Ecto neural progenitor cell (in vitro differentiated cells): Measurements from ENCODE around the gene PARP12.

Experiments
- DNase-seq: peaks from one replicate; pipeline ENCODE4 v3.0.0-alpha.2; 2018; ENCODE audit warnings: low spot score

Gene PARP12

DNA sequence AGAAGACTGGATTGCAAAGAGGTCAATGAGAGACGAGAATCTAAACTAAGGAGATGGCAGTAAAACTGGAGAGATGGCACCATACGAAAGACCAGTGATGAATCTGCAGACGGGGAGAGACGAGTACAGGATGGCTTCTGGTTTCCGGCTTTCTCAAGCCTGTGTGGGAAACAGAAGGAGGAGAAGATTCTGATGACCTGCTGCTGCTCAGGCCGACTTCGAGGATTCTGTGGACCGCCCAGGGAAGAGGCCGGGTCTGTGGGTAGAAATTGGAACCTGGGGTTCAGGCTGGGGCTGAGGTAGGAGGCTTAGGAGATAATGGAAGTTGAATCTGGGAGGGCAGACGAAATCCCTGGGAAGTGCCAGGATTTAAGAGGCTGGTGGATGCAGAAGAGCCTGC lies 48.6 kb downstream of the PARP12 start:
- DNase-seq, result no peak

DNA sequence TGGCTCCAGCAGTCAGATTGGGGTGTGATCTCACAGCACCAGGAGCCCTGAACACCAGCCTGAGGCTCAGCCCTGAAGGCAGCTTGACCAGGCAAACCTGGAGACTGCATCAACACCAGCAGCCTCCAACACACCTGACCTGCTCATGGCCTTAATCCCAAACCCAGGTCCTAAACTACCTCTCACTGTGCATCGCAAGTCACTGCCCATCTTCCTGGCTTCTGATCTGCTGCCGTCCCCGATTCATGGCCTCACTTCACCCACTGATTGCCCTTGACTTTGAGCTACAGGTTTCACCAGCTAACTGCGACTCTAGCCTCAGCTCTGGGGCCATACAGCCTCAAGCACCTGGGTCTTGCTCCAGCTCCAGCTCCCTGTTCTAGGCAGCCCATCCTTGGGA lies 49.1 kb downstream of the PARP12 start:
- no peak for DNase-seq

DNA sequence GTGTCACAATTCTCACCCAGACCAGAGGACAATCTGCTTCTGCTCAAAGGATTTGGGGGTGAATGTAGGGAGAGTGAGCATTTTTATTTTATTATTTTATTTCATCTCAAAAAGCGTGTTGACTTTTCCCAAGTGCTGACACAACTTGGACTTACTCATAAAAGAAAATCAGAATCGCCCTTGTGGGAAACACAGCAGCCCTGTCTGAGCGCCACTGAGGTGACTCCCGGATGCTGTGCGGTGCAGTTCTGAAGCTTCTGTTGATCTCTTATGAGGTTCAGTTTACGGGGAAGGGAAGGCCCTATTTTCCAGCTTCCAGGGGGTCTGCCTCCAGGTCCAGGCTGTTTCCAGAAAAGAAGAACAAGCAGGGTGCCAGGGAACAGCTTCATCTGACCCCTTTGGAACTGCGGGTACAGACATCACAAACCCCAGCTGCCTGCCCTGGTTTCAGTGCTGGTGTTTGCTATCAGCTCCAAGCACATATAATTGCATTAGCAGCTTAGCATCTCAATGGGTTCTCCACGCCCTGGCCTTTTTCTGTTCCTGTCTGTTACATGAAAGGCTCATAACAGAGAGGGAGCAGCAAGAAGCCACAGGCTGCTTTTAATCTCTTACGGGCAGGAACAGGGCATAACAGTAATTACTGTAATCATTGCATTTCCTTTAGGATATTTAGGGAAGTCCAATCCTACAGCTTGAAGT lies 52.4 kb downstream of the PARP12 start:
- DNase-seq, result no peak

DNA sequence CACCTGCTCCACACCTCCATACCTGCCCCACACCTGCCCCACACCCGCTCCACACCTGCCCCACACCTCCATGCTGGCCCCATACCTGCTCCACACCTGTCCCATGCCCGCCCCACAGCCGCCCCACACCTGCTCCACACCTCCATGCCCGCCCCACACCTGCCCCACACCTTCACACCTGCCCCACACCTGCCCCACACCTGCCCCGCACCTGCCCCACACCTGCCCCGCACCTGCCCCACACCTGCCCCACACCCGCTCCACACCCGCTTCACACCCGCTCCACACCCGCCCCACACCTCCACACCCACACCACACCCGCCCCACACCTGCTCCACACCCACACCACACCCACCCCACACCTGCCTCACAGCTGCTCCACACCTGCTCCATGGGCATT lies 53.0 kb downstream of the PARP12 start:
- no peak for DNase-seq

DNA sequence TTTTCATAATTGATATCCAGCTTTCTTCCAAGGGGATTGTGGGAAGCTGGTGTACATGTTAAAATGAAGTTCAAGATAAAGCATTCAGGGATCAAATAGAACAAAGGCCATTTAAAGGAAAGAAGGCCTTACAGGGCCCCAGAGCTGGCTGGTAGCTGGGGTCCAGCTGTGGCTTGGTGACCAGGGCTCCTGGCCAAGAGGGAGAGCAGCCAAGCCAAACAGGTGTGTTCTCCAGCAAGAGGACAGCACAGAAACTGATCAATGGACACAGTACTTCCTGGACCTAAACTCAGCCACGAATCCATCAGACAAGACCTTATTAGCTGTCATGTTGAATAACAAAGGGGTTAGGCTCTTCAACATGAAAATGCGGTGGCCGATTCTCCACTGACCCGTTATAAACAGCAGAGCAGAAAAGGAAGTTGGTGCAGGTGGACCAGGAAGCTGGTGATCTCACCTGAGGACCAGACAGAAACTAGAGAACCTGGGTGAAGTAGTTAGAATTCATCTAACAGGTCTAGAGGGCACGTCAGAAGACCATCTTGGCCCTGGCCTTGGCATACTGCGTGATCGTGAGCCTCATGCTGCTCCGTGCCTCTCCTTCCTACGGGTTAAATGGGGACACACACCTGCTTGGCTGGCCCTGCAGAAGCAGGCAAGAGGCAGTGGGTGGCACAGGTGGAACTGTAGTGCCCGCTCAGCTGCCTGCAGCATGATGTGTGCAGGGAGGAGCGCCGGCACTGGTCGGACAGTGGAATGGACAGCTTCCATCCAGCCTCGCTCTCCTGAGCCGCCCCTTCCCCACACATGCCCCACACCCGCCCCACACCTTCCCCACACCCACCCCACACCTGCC lies 53.8 kb downstream of the PARP12 start:
- DNase-seq, result no peak

DNA sequence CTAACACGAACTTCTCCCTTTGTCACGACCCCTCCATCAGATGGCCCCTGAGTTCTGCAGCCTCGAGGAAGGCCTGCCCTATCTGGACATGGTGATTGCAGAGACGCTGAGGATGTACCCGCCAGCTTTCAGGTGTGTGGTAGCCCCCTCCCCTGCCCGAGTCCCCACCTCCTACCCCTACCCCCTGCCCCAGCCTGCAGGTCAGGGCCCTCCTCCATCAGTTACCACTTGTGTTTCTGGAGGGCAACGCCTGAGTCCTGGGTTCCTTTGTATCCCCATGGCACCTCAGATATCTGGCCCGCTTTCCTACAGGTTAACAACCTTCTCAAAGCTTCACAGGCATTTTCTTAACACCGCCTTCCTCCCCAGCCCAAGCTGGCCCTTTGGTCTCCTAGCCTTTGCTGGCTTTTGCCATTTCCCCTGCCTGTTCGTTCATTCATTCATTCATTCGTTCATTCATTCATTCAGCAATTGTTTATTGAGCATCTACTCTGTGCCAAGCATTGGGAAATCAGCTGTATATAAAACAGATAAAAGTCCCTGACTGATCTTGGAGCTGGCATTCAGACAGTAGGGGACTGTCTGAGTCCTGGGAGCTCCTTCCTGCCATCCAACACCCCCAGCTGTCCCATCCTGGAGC lies 55.6 kb downstream of the PARP12 start:
- no peak for DNase-seq

DNA sequence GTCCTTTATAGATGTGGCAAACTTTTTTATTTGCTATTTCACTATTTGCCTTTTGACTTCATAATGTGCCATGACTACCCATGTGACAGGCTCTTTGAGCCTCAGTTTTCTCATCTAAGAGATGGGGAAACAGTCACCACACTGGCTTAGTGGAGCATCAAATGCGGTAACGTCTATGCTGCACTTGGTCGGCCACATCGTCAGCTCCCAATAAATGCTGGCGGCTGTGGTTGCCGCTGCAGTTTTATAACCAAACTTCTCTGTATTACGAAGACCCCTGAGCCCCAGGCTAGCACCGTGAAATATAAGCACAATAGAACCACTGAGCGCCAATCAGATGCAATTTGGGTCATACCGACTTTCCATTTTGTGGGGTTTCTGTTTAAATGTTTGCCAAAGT lies 56.2 kb downstream of the PARP12 start:
- DNase-seq, result no peak

DNA sequence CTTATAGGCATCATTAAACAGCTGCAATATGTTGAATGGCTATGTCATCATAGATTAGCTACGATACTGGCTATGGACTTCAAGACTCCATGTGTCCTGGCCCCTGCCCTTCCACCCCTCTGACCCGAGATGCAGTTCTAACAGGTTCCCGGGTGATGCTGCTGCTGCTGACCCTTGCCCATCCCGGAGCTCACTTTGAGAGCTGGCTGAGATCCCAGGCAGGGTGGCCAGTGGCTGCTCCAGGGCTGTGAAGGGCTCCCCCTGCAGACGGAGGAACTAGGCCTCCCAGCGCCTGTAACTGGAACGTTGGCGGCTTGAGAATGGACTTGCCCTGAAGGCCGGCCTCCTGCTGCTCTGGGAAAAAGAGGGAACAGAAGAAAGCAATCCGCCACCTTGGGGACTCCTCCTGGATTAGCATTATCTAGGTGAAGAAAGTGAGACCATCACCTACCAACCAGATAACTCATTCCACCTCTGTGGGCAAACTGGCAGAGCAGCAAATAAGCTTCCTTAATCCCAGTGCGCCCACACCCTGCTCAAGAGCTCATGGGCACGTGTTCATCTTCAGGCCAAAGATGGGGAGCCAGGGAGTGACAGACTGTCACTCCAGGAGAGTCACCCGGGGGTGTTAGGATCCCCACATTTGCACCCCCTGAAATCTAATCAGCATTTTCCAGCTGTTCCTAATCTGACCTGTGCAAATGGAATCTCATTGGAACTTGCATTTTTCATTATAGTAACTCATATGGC lies 56.8 kb downstream of the PARP12 start:
- peak; percentile 72 for DNase-seq

DNA sequence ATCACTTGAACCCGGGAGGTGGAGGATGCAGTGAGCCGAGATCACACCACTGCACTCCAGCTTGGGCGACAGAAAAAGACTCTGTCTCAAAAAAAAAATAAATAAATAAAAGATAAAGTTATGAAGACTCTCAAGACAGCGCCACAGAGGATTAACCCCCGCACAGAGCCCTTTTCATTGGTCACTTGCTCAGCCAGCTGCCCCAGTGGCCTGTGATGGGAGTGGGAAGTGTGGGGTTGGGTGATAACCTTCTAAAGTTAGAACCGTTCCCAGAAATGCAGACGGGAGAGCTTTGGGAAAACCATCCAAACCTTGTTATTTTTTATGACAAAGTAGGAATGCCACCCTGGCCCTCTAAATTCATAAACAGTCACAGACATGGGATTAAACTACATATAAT lies 57.4 kb downstream of the PARP12 start:
- DNase-seq, result no peak

DNA sequence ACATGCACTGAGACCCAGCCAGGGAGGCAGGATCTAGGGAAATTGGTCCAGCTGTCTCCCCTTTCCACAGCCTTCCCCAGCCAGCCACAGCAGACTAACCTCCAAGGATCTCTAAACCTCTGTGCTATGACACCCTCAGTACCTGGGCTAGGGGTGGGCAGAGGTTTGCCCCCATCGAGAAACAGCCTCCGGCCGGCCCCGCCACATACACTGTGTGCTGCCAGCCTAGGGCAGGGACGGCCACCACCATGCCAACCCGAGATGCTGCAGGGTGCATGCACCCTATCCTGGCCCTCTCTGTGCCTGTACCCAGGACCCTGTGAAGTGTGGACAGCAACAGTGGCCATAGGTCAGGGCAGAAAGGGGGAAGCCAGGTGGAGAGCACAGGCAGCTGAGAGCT lies 58.1 kb downstream of the PARP12 start:
- no peak for DNase-seq

DNA sequence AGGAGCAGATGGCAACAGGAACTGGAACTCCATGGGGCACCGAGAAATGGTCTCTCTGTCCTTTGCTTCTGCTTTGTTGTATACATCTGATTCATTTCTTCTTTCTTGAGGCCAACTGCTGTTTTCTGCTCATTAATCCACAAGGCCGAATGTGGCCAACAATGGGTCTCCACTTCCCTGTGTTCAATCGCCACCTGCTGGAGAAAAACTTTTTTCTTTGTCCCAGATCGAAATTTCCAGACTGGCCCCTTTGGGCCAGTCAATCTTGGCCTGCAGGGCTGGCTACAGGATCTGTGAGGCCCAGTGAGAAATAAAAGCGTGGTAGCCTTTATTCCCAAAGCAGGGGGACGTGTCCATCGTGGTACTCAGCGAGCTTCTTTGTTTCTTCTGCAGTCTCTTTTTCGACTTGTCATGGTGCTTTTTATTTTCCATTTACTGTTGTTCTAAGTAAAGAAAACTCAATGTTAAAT lies 58.8 kb downstream of the PARP12 start:
- no peak for DNase-seq

DNA sequence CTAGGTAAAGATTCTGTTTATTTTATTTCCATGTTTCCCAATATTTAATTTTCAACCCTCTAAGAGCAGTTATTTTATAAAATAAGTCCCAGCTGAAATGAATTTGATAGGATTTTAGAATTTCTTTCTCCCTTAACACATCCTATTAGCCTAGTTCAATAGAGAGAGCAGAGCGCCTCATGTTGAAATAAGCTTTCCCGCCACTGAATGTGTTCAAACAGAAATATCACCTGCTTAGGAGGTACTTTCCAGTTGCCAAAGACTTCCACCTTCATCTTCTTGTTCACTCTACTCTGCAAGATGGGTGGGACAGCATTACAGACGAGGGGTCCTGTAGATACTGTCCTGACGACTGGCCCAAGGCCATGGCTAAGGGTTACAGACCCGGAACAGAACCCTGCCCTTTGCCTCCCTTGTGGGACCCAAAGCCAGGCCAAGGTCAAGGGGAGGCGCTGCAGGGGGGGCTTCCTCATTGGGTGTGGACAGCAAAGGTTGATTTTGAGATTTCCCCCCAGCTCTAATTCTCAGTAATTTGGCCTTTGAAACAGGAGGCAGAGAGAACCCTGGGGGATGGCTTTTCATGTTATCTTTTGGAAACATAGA lies 62.0 kb downstream of the PARP12 start:
- no peak for DNase-seq

DNA sequence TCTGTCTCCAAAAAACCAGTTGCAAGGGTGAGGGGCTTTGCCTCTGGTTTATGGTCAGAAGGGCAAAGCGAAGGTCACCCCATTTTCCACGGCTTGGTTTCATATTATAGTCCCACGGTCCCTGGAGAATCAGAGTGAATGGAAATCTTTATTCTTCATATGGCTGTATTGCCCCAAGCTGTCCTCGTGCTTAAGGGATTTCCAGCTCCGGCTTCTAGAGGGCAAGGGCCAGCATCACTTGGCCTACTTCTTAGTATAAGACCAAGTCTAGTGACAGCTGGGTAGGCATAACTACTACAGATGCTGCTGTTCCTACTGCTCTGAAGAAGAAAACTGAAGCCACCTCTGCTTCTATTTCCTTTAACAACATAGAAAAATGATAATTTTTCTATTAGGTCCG lies 63.2 kb downstream of the PARP12 start:
- no peak for DNase-seq

DNA sequence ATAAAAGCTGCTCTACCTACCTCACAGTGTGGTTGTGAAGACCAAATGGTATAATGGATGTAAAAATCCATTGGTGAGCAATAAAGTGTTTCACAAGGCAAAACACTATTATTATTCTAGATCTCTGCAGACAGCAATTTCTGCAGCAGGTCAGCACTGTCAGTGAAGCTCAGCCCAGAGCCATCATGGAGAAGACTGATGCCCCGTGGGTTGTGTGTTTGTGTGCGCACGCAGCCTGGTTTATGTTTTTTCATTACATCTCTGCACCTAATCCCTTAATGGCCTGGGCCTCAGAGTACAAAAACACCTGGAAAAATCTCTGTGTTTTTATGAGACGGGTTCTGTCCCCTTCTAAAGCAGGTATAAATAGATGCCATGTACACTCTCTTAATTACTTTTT lies 64.2 kb downstream of the PARP12 start:
- DNase-seq, result no peak

DNA sequence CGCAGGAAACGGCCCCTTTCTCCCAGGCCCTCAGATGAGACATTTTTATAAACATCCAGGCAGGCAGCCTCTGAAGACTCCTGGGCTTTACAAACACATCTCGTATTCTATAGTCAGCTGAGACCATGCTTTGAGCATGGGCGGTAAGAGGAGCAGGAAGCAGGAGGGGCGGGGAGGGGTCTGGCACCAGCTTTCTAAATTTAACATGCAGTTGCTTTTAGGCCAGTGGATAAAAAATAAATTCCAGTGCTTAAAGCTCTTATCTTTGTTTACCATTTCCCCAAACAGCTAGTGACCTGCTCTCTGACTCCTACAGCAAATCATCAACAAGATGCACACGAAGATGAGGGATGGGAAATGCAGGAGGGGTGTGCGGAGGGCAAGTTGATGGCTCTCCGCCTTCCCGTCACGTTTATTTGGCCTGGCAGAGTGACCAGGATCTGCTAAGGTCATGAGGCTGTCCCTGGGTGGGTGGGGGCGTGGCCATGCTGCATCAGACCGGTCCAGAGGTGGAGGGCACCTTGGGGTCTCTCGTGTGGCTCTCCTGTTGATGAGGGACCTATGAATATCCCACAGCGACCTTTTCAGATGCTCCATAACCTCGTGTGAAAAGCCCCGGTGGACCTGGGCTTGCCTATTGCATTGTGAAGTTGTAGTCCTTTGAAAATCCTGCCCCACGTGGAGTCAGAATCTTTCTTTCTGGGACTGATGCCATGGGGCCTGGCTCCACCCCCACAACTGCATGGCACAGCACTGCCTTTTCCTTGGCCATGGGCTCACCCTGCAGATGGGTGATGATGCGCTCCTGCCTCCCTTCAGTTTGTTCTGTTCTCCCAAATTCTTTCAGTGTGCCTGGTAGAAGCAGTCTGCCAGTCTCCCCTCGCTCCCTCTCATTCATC lies 67.5 kb downstream of the PARP12 start:
- DNase-seq, result no peak

DNA sequence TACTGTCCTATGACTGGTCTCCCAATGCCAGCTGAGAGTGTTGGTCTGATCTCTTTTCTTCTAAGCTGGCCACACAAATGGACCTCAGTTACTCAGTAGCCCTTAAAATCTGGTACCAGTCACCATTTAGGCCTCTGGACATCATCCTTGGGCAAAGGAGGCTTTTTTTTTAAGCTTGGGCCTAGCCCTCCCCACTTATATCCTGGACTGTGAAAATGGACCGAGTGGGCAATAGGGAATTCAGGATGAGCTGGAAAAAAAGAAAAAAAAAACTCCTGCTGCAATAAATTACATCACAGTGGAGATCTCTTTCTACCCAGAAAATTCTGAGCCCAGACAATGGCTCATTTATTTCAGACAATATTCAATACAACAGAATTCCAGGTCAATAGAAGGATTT lies 68.4 kb downstream of the PARP12 start:
- no peak for DNase-seq

DNA sequence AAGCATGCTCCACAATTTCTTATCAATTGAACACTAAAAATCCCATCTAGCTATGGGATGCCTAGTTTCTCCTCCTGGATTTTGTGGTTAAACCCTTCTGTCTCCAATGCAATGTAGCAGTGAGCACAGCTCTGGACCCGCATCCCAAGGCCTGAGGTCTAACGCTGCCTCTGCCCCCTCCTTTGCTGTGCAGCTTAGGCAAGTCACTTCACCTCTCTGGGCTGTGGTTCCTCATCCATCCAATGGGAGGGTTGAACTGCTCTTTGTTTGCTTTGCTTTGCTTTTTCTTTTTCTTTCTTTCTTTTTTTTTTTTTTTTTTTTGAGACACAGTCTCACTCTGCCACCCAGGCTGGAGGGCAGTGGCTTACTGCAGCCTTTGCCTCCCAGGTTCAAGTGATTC lies 69.2 kb downstream of the PARP12 start:
- no peak for DNase-seq

DNA sequence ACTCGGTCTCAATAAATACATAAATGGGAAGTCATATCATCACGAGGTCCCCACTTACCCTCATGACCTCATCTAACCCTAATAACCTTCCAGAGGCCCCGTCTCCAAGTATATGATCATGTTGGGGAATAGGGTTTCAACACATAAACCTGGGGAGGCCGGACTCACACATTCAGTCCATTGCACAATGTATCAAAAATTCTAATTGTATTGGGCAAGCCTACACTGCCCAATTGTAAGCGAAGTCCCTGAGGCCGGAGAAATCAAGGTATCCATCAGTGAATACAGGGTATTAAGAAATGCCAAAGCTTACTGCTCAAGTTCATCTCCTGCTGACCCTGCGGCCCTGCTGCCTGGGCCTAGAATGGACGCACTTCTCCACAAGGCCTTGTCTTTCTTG lies 69.6 kb downstream of the PARP12 start:
- DNase-seq, result no peak

DNA sequence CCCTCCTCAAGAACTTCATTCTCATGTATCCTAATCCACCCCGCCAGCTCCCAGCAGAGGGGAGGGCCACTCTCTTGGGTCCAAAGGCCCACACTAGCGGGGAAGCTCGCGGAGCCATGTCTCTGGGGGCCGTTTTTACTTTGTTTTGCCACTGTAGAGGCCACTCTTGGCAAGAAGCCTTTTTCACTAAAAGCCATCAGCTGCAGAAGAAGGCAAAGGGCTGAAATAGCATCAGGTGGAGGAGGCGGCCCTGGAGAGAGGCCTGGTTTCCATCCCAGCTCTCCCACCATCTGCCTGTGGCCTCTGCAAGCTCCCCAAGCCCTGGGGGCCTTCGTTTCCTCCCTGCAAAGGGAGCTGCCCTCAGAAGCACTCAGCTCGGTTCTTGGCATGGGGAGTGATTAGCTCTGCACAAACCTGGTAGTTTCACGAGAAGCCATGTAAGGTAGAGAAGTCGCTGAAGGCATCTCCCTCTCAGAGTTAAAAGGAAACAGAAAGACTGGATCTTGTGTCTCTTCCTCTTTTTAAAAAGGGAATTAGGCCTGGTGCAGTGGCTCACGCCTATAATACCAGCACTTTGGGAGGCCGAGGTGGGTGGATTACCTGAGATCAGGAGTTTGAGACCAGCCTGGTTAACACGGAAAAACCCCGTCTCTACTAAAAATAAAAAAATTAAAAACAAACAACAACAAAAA lies 70.3 kb downstream of the PARP12 start:
- no peak for DNase-seq

DNA sequence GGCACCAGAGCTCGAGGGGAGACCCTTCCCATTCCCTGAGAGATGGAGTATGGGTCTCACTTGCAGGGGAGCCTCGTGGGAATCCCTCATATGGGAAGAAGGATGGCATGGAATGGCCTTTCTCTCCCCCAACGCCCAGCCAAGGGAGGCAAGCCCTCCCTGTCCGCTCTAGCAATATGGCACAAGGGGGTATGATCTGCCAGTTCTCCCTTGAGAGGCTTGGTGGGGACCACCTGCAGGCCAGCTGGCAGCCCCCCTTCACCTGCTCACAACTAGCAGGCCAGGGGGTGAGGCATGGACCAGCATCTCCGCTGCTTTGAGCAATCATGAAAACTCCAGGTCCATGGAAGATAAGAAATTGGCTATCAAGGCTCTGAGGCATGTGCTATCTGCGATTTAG lies 70.8 kb downstream of the PARP12 start:
- DNase-seq, result no peak
